WTC11 (cell line): ENCODE results near the gene KRTCAP2. TPM values are rescaled to one million over a fixed set of nuclear protein-coding genes. Genes with fewer than 3 reads are reported as not detected.

ENCODE experiments used
- ATAC-seq: fragments of 200-7000 bp; cut with Tn5 transposase; 2 replicates; pipeline ENCODE4 v1.10.0; 2021; ENCODE audit warnings: mild to moderate bottlenecking, moderate library complexity
- CTCF ChIA-PET: fragments of 300-600 bp; sonication (Branson Sonifier 250); formaldehyde crosslinking; loops from one replicate; lab custom pipeline; 2021; ENCODE audit warnings: antibody characterized with exemption; lab: Charles Lee
- POLR2A ChIA-PET: fragments of 350-600 bp; sonication (Branson Sonifier 250); formaldehyde crosslinking; loops from one replicate; lab custom pipeline; 2021; ENCODE audit warnings: antibody characterized with exemption; lab: Charles Lee
- DNase-seq: peaks from one replicate; pipeline ENCODE4 v3.0.0; 2021; ENCODE audit warnings: low spot score
- H3K27ac Mint-ChIP-seq: 2 replicates; pipeline ENCODE4 v1.8.0; 2021; ENCODE audit warnings: mixed read lengths
- H3K27me3 Mint-ChIP-seq: 2 replicates; pipeline ENCODE4 v1.8.0; 2021; ENCODE audit warnings: low read depth, mild to moderate bottlenecking, moderate library complexity, mixed read lengths
- H3K36me3 Mint-ChIP-seq: 2 replicates; pipeline ENCODE4 v1.8.0; 2021; ENCODE audit warnings: mixed read lengths
- H3K4me1 Mint-ChIP-seq: 2 replicates; pipeline ENCODE4 v1.8.0; 2022; ENCODE audit warnings: mixed read lengths
- H3K4me3 Mint-ChIP-seq: 2 replicates; pipeline ENCODE4 v1.8.0; 2021; ENCODE audit warnings: mild to moderate bottlenecking, moderate library complexity, mixed read lengths
- H3K9me3 Mint-ChIP-seq: 2 replicates; pipeline ENCODE4 v1.8.0; 2021; ENCODE audit warnings: mixed read lengths
- ATF1 ChIP-seq: sonication (generic); formaldehyde crosslinking; IDR thresholded peaks from 2 replicates; pipeline ENCODE4 v1.8.1; 2023; ENCODE audit warnings: mild to moderate bottlenecking, moderate library complexity, missing genetic modification reagents
- CREM ChIP-seq: sonication (generic); formaldehyde crosslinking; IDR thresholded peaks from 2 replicates; pipeline ENCODE4 v1.8.1; 2022; ENCODE audit warnings: mild to moderate bottlenecking, missing genetic modification reagents, moderate library complexity
- ELF4 ChIP-seq: sonication (generic); formaldehyde crosslinking; IDR thresholded peaks from 2 replicates; pipeline ENCODE4 v1.8.1; 2022; ENCODE audit warnings: low read depth, mild to moderate bottlenecking, moderate library complexity, missing genetic modification reagents
- FOXK1 ChIP-seq: sonication (generic); formaldehyde crosslinking; IDR thresholded peaks from 2 replicates; pipeline ENCODE4 v1.8.0; 2022; ENCODE audit warnings: mild to moderate bottlenecking, moderate library complexity, missing genetic modification reagents
- FOXP1 ChIP-seq: sonication (generic); formaldehyde crosslinking; IDR thresholded peaks from 2 replicates; pipeline ENCODE4 v1.8.0; 2022; ENCODE audit warnings: missing genetic modification reagents, mild to moderate bottlenecking, moderate library complexity, borderline replicate concordance
- GTF2I ChIP-seq: fragments of 250-450 bp; sonication (Bioruptor Pico); conservative IDR thresholded peaks from 2 replicates; pipeline ENCODE4 v1.4.0; 2021; ENCODE audit warnings: mild to moderate bottlenecking
- MYBL2 ChIP-seq: sonication (generic); formaldehyde crosslinking; IDR thresholded peaks from 2 replicates; pipeline ENCODE4 v1.8.1; 2023; ENCODE audit warnings: mild to moderate bottlenecking, moderate library complexity, missing genetic modification reagents
- NFATC4 ChIP-seq: fragments of 250-450 bp; sonication (Bioruptor Pico); IDR thresholded peaks from 2 replicates; pipeline ENCODE4 v1.9.0; 2021; ENCODE audit warnings: mild to moderate bottlenecking
- SP1 ChIP-seq: sonication (generic); formaldehyde crosslinking; conservative IDR thresholded peaks from 2 replicates; pipeline ENCODE4 v1.8.1; 2022; ENCODE audit warnings: missing genetic modification reagents
- ZBTB21 ChIP-seq: sonication (generic); formaldehyde crosslinking; IDR thresholded peaks from 2 replicates; pipeline ENCODE4 v1.8.1; 2023; ENCODE audit warnings: mild to moderate bottlenecking, missing genetic modification reagents, borderline replicate concordance
- ZNF138 ChIP-seq: sonication (generic); formaldehyde crosslinking; conservative IDR thresholded peaks from 2 replicates; pipeline ENCODE4 v1.8.1; 2022; ENCODE audit warnings: mild to moderate bottlenecking, moderate library complexity, missing genetic modification reagents
- ZNF232 ChIP-seq: sonication (generic); formaldehyde crosslinking; IDR thresholded peaks from 2 replicates; pipeline ENCODE4 v1.8.0; 2022; ENCODE audit warnings: mild to moderate bottlenecking, missing genetic modification reagents
- ZNF317 ChIP-seq: sonication (generic); formaldehyde crosslinking; IDR thresholded peaks from 2 replicates; pipeline ENCODE4 v1.8.1; 2023; ENCODE audit warnings: low read depth, mild to moderate bottlenecking, moderate library complexity, missing genetic modification reagents, borderline replicate concordance
- ZNF416 ChIP-seq: fragments of 250-450 bp; sonication (Bioruptor Pico); IDR thresholded peaks from 2 replicates; pipeline ENCODE4 v1.9.0; 2021; ENCODE audit warnings: mild to moderate bottlenecking, inconsistent platforms
- total RNA-seq: library from RNA; stranded (reverse); gene quantifications from 3 replicates; pipeline ENCODE4 v1.2.3, GENCODE V29; 2021
- TF ChIP-seq, protein P1 (sequence below): sonication (generic); formaldehyde crosslinking; IDR thresholded peaks from 2 replicates; pipeline ENCODE4 v1.8.0; 2023; ENCODE audit warnings: missing genetic modification reagents
- TF ChIP-seq, protein P2 (sequence below): sonication (generic); formaldehyde crosslinking; IDR thresholded peaks from 2 replicates; pipeline ENCODE4 v1.8.1; 2022; ENCODE audit warnings: low read depth, missing genetic modification reagents, borderline replicate concordance
- TF ChIP-seq, protein P3 (sequence below): sonication (generic); formaldehyde crosslinking; IDR thresholded peaks from 2 replicates; pipeline ENCODE4 v1.8.1; 2023; ENCODE audit warnings: mild to moderate bottlenecking, missing genetic modification reagents
- TF ChIP-seq, protein P4 (sequence below): sonication (generic); formaldehyde crosslinking; IDR thresholded peaks from 2 replicates; pipeline ENCODE4 v1.8.1; 2023; ENCODE audit warnings: mild to moderate bottlenecking, missing genetic modification reagents, moderate library complexity
- TF ChIP-seq, protein P5 (sequence below): sonication (generic); formaldehyde crosslinking; IDR thresholded peaks from 2 replicates; pipeline ENCODE4 v1.8.0; 2022; ENCODE audit warnings: mild to moderate bottlenecking, missing genetic modification reagents
- TF ChIP-seq, protein P6 (sequence below): sonication (generic); formaldehyde crosslinking; IDR thresholded peaks from 2 replicates; pipeline ENCODE4 v1.8.1; 2023; ENCODE audit warnings: mild to moderate bottlenecking, moderate library complexity, missing genetic modification reagents
- TF ChIP-seq, protein P7 (sequence below): fragments of 250-450 bp; sonication (Bioruptor Pico); IDR thresholded peaks from 2 replicates; pipeline ENCODE4 v1.9.0; 2021; ENCODE audit warnings: mild to moderate bottlenecking
- TF ChIP-seq, protein P8 (sequence below): fragments of 250-450 bp; sonication (Bioruptor Pico); IDR thresholded peaks from 2 replicates; pipeline ENCODE4 v1.9.0; 2021; ENCODE audit warnings: moderate library complexity, mild to moderate bottlenecking, inconsistent platforms, borderline replicate concordance
- TF ChIP-seq, protein P9 (sequence below): sonication (generic); formaldehyde crosslinking; IDR thresholded peaks from 2 replicates; pipeline ENCODE4 v1.8.0; 2022; ENCODE audit warnings: mild to moderate bottlenecking, missing genetic modification reagents

Gene KRTCAP2
- total RNA-seq, 1 experiment from 2014 or later, result 104 TPM

DNA sequence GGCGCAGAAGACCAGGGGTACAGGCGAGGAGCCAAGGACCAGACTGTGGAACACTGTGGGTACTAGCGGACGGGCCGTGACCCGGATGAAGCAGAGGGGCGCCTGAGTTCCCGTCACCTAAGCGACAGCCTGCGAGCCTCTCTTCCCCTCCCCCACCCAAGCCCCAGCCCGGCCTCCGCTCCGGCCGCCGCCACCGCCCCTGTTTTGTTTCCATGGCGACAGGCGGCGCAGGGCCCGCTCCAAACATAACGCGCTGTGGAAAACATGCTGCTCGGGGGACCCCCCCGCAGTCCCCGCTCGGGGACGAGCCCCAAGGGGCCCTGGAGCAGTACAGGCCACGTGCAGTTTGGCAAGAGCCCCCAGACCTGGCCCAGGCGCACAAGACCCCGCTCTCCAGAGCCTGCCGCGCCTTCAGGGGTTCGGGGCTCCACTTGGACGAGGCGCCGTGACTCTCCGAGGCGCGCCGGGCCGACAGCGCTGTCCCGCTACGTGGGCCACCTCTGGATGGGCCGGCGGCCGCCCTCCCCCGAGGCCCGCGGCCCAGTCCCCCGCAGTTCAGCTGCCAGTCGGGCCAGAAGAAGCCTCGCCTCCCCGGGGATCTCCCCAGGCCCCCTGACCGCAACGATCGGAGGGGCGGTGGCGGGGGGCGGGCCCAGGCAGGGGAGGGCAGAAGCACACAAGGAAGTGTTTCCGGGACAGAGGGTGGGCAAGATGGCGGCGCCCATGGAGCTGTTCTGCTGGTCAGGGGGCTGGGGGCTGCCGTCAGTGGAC, 35.6 kb upstream of the KRTCAP2 start, which contains the start of gene MTX1:
MTX1 (plus strand) TSS at position 155 of the 771 bp plus-strand sequence; CDS start at position 265, 110 bp downstream.
- Mint-ChIP-seq H3K27ac (peak within 1 kb of the TSS; percentile 89), H3K36me3 (peaks cover 7% of the 10 kb centered on the region), H3K9me3 (no peaks in the 10 kb centered on the region), H3K4me1 (peaks cover 19% of the 10 kb centered on the region), H3K4me3 (peak within 1 kb of the TSS; percentile 88), H3K27me3 (peaks cover 7% of the 10 kb centered on the region; the same call in 1 of the 2 replicates)
- ChIA-PET CTCF (interaction anchor here (0.6 to 4.8 kb wide), 16 partner anchors 15 to 124 kb away, joined by 3 to 51 read pairs (median 4); partner anchors contain the start of genes CLK2, KRTCAP2 and TRIM46), POLR2A (interaction anchor here (0.5 to 3.7 kb wide), 7 partner anchors 12 to 36 kb away, joined by 3 to 35 read pairs (median 3); partner anchors contain the start of gene KRTCAP2)
- DNase-seq (peak; percentile 88), ATAC-seq (peak; percentile 65)
- TF ChIP-seq ZNF232 (CRISPR knock-in tag) (no peak), ZNF138 (CRISPR knock-in tag) (no peak), ZNF416 (peak; percentile 74; the same call in 1 of the 2 replicates), FOXK1 (CRISPR knock-in tag) (peak; percentile 76), ZNF317 (CRISPR knock-in tag) (no peak), CREM (CRISPR knock-in tag) (no peak), SP1 (CRISPR knock-in tag) (peak; percentile 40; the same call in 1 of the 2 replicates), NFATC4 (CRISPR knock-in tag) (no peak; the same call in 1 of the 2 replicates), ZBTB21 (CRISPR knock-in tag) (no peak), ATF1 (CRISPR knock-in tag) (no peak), ELF4 (CRISPR knock-in tag) (no peak), FOXP1 (CRISPR knock-in tag) (no peak), GTF2I (CRISPR knock-in tag) (no peak), MYBL2 (CRISPR knock-in tag) (no peak)
- TF ChIP-seq, protein P1, sequence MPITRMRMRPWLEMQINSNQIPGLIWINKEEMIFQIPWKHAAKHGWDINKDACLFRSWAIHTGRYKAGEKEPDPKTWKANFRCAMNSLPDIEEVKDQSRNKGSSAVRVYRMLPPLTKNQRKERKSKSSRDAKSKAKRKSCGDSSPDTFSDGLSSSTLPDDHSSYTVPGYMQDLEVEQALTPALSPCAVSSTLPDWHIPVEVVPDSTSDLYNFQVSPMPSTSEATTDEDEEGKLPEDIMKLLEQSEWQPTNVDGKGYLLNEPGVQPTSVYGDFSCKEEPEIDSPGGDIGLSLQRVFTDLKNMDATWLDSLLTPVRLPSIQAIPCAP (CRISPR knock-in tag), result no peak
- TF ChIP-seq, protein P2, sequence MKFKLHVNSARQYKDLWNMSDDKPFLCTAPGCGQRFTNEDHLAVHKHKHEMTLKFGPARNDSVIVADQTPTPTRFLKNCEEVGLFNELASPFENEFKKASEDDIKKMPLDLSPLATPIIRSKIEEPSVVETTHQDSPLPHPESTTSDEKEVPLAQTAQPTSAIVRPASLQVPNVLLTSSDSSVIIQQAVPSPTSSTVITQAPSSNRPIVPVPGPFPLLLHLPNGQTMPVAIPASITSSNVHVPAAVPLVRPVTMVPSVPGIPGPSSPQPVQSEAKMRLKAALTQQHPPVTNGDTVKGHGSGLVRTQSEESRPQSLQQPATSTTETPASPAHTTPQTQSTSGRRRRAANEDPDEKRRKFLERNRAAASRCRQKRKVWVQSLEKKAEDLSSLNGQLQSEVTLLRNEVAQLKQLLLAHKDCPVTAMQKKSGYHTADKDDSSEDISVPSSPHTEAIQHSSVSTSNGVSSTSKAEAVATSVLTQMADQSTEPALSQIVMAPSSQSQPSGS, result no peak
- TF ChIP-seq, protein P3, sequence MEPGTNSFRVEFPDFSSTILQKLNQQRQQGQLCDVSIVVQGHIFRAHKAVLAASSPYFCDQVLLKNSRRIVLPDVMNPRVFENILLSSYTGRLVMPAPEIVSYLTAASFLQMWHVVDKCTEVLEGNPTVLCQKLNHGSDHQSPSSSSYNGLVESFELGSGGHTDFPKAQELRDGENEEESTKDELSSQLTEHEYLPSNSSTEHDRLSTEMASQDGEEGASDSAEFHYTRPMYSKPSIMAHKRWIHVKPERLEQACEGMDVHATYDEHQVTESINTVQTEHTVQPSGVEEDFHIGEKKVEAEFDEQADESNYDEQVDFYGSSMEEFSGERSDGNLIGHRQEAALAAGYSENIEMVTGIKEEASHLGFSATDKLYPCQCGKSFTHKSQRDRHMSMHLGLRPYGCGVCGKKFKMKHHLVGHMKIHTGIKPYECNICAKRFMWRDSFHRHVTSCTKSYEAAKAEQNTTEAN (CRISPR knock-in tag), result no peak
- TF ChIP-seq, protein P4, sequence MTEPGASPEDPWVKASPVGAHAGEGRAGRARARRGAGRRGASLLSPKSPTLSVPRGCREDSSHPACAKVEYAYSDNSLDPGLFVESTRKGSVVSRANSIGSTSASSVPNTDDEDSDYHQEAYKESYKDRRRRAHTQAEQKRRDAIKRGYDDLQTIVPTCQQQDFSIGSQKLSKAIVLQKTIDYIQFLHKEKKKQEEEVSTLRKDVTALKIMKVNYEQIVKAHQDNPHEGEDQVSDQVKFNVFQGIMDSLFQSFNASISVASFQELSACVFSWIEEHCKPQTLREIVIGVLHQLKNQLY (CRISPR knock-in tag), result no peak
- TF ChIP-seq, protein P5, sequence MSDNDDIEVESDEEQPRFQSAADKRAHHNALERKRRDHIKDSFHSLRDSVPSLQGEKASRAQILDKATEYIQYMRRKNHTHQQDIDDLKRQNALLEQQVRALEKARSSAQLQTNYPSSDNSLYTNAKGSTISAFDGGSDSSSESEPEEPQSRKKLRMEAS (CRISPR knock-in tag), result peak; percentile 14; the same call in 1 of the 2 replicates
- TF ChIP-seq, protein P6, sequence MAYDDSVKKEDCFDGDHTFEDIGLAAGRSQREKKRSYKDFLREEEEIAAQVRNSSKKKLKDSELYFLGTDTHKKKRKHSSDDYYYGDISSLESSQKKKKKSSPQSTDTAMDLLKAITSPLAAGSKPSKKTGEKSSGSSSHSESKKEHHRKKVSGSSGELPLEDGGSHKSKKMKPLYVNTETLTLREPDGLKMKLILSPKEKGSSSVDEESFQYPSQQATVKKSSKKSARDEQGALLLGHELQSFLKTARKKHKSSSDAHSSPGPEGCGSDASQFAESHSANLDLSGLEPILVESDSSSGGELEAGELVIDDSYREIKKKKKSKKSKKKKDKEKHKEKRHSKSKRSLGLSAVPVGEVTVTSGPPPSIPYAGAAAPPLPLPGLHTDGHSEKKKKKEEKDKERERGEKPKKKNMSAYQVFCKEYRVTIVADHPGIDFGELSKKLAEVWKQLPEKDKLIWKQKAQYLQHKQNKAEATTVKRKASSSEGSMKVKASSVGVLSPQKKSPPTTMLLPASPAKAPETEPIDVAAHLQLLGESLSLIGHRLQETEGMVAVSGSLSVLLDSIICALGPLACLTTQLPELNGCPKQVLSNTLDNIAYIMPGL, result no peak
- TF ChIP-seq, protein P7, sequence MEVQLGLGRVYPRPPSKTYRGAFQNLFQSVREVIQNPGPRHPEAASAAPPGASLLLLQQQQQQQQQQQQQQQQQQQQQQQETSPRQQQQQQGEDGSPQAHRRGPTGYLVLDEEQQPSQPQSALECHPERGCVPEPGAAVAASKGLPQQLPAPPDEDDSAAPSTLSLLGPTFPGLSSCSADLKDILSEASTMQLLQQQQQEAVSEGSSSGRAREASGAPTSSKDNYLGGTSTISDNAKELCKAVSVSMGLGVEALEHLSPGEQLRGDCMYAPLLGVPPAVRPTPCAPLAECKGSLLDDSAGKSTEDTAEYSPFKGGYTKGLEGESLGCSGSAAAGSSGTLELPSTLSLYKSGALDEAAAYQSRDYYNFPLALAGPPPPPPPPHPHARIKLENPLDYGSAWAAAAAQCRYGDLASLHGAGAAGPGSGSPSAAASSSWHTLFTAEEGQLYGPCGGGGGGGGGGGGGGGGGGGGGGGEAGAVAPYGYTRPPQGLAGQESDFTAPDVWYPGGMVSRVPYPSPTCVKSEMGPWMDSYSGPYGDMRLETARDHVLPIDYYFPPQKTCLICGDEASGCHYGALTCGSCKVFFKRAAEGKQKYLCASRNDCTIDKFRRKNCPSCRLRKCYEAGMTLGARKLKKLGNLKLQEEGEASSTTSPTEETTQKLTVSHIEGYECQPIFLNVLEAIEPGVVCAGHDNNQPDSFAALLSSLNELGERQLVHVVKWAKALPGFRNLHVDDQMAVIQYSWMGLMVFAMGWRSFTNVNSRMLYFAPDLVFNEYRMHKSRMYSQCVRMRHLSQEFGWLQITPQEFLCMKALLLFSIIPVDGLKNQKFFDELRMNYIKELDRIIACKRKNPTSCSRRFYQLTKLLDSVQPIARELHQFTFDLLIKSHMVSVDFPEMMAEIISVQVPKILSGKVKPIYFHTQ (CRISPR knock-in tag), result no peak; the same call in 1 of the 2 replicates
- TF ChIP-seq, protein P8, sequence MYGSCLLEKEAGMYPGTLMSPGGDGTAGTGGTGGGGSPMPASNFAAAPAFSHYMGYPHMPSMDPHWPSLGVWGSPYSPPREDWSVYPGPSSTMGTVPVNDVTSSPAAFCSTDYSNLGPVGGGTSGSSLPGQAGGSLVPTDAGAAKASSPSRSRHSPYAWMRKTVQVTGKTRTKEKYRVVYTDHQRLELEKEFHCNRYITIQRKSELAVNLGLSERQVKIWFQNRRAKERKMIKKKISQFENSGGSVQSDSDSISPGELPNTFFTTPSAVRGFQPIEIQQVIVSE, result no peak
- TF ChIP-seq, protein P9, sequence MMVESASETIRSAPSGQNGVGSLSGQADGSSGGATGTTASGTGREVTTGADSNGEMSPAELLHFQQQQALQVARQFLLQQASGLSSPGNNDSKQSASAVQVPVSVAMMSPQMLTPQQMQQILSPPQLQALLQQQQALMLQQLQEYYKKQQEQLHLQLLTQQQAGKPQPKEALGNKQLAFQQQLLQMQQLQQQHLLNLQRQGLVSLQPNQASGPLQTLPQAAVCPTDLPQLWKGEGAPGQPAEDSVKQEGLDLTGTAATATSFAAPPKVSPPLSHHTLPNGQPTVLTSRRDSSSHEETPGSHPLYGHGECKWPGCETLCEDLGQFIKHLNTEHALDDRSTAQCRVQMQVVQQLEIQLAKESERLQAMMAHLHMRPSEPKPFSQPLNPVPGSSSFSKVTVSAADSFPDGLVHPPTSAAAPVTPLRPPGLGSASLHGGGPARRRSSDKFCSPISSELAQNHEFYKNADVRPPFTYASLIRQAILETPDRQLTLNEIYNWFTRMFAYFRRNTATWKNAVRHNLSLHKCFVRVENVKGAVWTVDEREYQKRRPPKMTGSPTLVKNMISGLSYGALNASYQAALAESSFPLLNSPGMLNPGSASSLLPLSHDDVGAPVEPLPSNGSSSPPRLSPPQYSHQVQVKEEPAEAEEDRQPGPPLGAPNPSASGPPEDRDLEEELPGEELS (CRISPR knock-in tag), result no peak
